ENCODE results near the gene FNDC3B.

- TF ChIP-seq CTCF (IDR thresholded peaks at IDR 0.05; ENCODE audit: low read depth, low read length) (no peak), MYC (IDR thresholded peaks at IDR 0.05; ENCODE audit: low read depth, low read length) (no peak), POLR2A (IDR thresholded peaks at IDR 0.05; ENCODE audit: extremely low read depth, insufficient read length) (no peak), MAX (IDR thresholded peaks at IDR 0.05; ENCODE audit: low read depth, low read length) (no peak)
Observed at GRCh38 chr3:172309741-172310427, 270.5 kb downstream of the FNDC3B start.
